DOHH2 (cell line): ENCODE measurements around the gene NDUFC2.

Experiments
- H3F3A ChIP-seq: fragments of 200-600 bp; sonication (generic), shearing (Covaris generic); 2 replicates; pipeline ENCODE4 v1.6.0; 2016; ENCODE audit warnings: antibody characterized with exemption, mild to moderate bottlenecking; ENCODE audit not compliant: control insufficient read depth, insufficient read depth
- H3K27ac ChIP-seq: fragments of 200-600 bp; sonication (generic); 2 replicates; pipeline ENCODE4 v1.5.1; 2014; ENCODE audit warnings: low read depth, mild to moderate bottlenecking, low read length, moderate library complexity
- H3K27me3 ChIP-seq: fragments of 200-600 bp; sonication (generic); 2 replicates; pipeline ENCODE4 v1.6.1; 2014; ENCODE audit warnings: mild to moderate bottlenecking, low read length, mixed read lengths; ENCODE audit not compliant: control insufficient read depth
- H3K36me3 ChIP-seq: fragments of 200-600 bp; sonication (generic); 2 replicates; pipeline ENCODE4 v1.6.1; 2014; ENCODE audit warnings: mild to moderate bottlenecking, low read length, moderate library complexity, mixed read lengths; ENCODE audit not compliant: control insufficient read depth
- H3K4me1 ChIP-seq: fragments of 200-600 bp; sonication (generic); 2 replicates; pipeline ENCODE4 v1.6.1; 2014; ENCODE audit warnings: mild to moderate bottlenecking, low read length, mixed read lengths; ENCODE audit not compliant: control insufficient read depth
- H3K4me2 ChIP-seq: fragments of 200-600 bp; sonication (generic); 2 replicates; pipeline ENCODE4 v1.6.0; 2014; ENCODE audit warnings: mild to moderate bottlenecking, low read length, moderate library complexity
- H3K4me3 ChIP-seq: fragments of 200-600 bp; sonication (generic); 2 replicates; pipeline ENCODE4 v1.5.1; 2014; ENCODE audit warnings: mild to moderate bottlenecking, low read length, mixed read lengths
- H3K79me2 ChIP-seq: fragments of 200-600 bp; sonication (generic); 2 replicates; pipeline ENCODE4 v1.6.1; 2014; ENCODE audit warnings: mild to moderate bottlenecking, low read length, mixed read lengths; ENCODE audit not compliant: control insufficient read depth
- H3K9me2 ChIP-seq: fragments of 200-600 bp; sonication (generic); replicated peaks from 2 replicates; pipeline ENCODE4 v1.6.1; 2014; ENCODE audit warnings: mild to moderate bottlenecking, low read length, mixed read lengths; ENCODE audit not compliant: control insufficient read depth
- H3K9me3 ChIP-seq: fragments of 200-600 bp; sonication (generic); 2 replicates; pipeline ENCODE4 v1.6.1; 2014; ENCODE audit warnings: antibody characterized with exemption, low read length, mixed read lengths; ENCODE audit not compliant: control insufficient read depth, insufficient read depth
- H4K20me1 ChIP-seq: fragments of 200-600 bp; sonication (generic); 2 replicates; pipeline ENCODE4 v1.6.0; 2014; ENCODE audit warnings: low read depth, mild to moderate bottlenecking, antibody characterized with exemption, low read length, moderate library complexity; ENCODE audit not compliant: control insufficient read depth, insufficient read depth
- EZH2phosphoT487 ChIP-seq: fragments of 200-600 bp; sonication (generic); IDR thresholded peaks from 2 replicates; pipeline ENCODE4 v1.6.1; 2017; ENCODE audit warnings: borderline replicate concordance, mild to moderate bottlenecking, antibody characterized with exemption, low read length, moderate library complexity, mixed read lengths
- TF ChIP-seq, protein P1 (sequence below): fragments of 200-600 bp; sonication (generic); IDR thresholded peaks from one replicate; pipeline ENCODE4 v1.5.1; 2014; ENCODE audit warnings: antibody characterized with exemption, mild to moderate bottlenecking, low read depth, low read length; ENCODE audit not compliant: poor library complexity, severe bottlenecking

The NDUFC2 gene

DNA sequence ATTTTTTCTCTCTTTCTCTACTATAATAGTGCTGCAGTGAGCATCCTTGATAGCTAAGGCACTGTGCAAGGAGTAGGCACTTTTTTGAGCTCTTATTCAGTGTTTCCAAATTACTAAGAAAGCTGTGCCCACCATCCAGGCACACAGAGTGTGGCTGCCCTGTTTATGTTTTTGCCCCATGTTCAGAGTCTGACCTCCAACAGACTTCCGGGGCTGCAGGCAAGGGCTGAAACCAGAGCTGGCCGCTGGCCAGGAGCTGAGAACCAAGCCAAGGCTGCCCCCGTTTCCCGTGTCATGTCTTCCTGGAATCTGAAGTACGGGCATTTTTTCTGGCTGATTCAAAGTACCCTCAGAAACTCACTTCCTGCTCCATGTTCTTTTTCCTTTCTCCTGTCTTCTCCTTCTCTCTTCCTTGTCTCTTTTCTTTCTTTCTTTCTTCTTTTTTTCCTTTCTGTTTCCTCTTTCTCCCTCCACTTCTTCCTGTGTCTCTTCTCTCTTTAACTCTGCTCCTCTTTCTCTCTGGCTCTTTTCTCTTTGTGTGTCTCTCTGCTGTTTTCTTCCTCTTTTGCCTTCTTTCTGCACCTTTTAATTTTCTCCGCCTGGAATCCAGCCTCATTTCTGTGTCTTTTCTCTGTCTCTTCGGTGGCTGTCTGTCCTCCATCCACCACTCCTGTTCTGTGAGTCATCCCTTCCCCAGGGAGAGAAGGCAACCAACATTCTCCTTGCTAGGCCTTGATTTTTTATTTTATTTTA is 39.6 kb downstream of the NDUFC2 start:
- Histone ChIP-seq H3K4me3 (no peak overlapping the region), H3K27ac (no peak overlapping the region), H4K20me1 (no peaks in the 10 kb centered on the region), H3K4me1 (peaks cover 9% of the 10 kb centered on the region), H3F3A (no peaks in the 10 kb centered on the region), H3K36me3 (no peaks in the 10 kb centered on the region), H3K27me3 (no peaks in the 10 kb centered on the region), H3K79me2 (no peaks in the 10 kb centered on the region), H3K4me2 (peak overlapping the region; percentile 32), H3K9me3 (no peaks in the 10 kb centered on the region), H3K9me2 (no peaks in the 10 kb centered on the region)
- TF ChIP-seq EZH2phosphoT487: no peak
- TF ChIP-seq, protein P1, sequence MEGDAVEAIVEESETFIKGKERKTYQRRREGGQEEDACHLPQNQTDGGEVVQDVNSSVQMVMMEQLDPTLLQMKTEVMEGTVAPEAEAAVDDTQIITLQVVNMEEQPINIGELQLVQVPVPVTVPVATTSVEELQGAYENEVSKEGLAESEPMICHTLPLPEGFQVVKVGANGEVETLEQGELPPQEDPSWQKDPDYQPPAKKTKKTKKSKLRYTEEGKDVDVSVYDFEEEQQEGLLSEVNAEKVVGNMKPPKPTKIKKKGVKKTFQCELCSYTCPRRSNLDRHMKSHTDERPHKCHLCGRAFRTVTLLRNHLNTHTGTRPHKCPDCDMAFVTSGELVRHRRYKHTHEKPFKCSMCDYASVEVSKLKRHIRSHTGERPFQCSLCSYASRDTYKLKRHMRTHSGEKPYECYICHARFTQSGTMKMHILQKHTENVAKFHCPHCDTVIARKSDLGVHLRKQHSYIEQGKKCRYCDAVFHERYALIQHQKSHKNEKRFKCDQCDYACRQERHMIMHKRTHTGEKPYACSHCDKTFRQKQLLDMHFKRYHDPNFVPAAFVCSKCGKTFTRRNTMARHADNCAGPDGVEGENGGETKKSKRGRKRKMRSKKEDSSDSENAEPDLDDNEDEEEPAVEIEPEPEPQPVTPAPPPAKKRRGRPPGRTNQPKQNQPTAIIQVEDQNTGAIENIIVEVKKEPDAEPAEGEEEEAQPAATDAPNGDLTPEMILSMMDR: no peak

DNA sequence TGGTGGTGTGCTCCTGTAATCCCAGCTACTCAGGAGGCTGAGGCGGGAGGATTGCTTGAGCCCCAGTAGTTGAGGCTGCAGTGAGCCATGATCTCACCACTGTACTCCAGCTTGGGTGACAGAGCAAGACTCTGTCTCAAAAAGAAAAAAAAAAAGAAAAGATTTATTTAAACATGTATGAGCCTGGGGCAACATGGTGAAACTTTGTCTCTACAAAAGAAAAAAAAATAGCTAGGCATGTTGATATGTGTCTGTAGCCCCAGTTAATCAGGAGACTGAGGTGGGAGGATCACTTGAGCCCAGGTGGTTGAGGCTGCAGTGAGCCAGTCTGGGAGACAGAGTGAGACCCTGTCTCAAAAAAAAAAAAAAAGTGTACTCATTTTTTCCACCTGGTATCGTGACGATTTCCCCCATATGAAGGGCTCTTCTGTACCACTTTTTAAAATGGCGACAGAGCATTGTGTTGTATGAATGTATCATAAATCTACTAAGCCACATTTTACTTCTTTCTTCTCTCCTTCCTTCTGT is 40.2 kb downstream of the NDUFC2 start:
- H3K27me3 ChIP-seq: no peaks in the 10 kb centered on the region
- H3K9me3 ChIP-seq: no peaks in the 10 kb centered on the region
- H3K27ac ChIP-seq: no peak overlapping the region
- H3K4me1 ChIP-seq: peaks cover 9% of the 10 kb centered on the region
- no peaks in the 10 kb centered on the region for H4K20me1 ChIP-seq
- no peaks in the 10 kb centered on the region for H3K36me3 ChIP-seq
- H3F3A ChIP-seq: no peaks in the 10 kb centered on the region
- TF ChIP-seq, protein P1: no peak
- TF ChIP-seq EZH2phosphoT487: no peak
- no peaks in the 10 kb centered on the region for H3K9me2 ChIP-seq
- H3K4me3 ChIP-seq: no peak overlapping the region
- H3K79me2 ChIP-seq: no peaks in the 10 kb centered on the region
- H3K4me2 ChIP-seq: peak overlapping the region; percentile 32

DNA sequence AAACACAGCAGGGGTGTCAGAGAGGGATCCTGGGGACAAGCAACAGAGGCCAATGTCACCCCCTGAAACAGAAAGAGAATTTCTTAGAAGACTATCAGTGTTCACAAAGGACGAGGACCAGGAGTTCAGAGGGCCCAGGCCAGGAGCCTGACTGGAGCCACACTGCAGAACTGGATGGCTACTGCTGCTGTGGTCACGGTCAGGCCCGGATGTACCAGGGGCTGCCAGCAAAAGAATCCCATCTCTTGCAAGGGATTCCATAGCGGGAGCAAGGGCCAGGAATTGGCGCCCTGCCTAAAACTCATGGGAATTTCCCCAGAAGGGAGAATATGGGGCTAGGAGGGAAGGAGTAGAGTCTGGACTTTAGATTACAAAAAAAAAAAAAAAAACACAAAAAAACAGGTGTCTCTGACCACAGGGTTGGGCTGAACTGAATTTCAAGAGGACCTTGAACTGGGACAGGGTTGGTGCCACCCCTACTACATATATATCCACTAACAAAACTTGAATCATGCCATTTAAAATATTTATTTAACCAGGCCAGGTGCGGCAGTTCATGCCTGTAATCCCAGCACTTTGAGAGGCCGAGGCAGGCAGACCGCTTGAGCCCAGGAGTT is 40.9 kb downstream of the NDUFC2 start:
- no peak overlapping the region for H3K4me2 ChIP-seq
- no peaks in the 10 kb centered on the region for H3K27me3 ChIP-seq
- H3K4me1 ChIP-seq: peaks cover 9% of the 10 kb centered on the region
- no peak overlapping the region for H3K4me3 ChIP-seq
- H3K79me2 ChIP-seq: no peaks in the 10 kb centered on the region
- H3K36me3 ChIP-seq: no peaks in the 10 kb centered on the region
- H4K20me1 ChIP-seq: no peaks in the 10 kb centered on the region
- no peak overlapping the region for H3K27ac ChIP-seq
- H3F3A ChIP-seq: no peaks in the 10 kb centered on the region
- no peaks in the 10 kb centered on the region for H3K9me3 ChIP-seq
- TF ChIP-seq EZH2phosphoT487: no peak
- TF ChIP-seq, protein P1: no peak
- H3K9me2 ChIP-seq: no peaks in the 10 kb centered on the region
